GM12864 (cell line): ENCODE data around the gene HSPBP1.
A peak's percentile ranks its signal among the peaks of the same experiment; 100 is the strongest.

Experiments
- DNase-seq: peaks from one replicate; pipeline ENCODE4 v3.0.0-alpha.2; 2011; ENCODE audit warnings: low read depth
- H3K4me3 ChIP-seq: 2 replicates; pipeline ENCODE4 v1.5.1; 2011; ENCODE audit warnings: mild to moderate bottlenecking, low read depth, low read length, control low read depth
- CTCF ChIP-seq: IDR thresholded peaks from 2 replicates; pipeline ENCODE4 v1.5.1; 2011; ENCODE audit warnings: low read depth, mild to moderate bottlenecking, moderate library complexity, low read length, control low read depth, inconsistent platforms; ENCODE audit errors: missing control alignments

The HSPBP1 gene

GRCh38 chr19:55258828-55259539, 20.9 kb downstream of the HSPBP1 start, which contains the start of gene PPP6R1:
TSS of gene PPP6R1 (minus strand) at chr19:55259017. CDS start at chr19:55247103, 11,914 bp downstream.
- H3K4me3 ChIP-seq: peak within 1 kb of the TSS; percentile 93
- TF ChIP-seq CTCF: no peak
- DNase-seq: peak; percentile 89

DNA sequence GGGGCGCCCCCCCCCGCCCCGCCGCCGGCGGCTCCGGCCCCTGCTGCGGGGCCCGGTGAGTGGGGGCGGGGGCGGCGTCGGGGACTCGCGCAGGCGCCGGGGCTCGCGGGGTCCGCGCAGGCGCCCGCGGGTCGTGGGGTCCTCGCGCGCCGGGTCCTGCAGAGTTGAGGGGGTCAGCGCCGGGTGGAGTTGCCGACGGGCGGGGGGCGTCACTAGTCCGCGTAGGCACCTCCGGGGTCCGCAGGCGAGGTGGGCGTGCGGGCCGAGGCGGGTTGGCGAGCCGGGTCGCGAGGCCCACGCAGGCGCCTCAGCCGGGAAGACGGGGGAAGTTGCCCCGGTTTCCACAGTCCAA, 21.5 kb downstream of the HSPBP1 start:
- no peak for TF ChIP-seq CTCF
- DNase-seq: no peak

DNA sequence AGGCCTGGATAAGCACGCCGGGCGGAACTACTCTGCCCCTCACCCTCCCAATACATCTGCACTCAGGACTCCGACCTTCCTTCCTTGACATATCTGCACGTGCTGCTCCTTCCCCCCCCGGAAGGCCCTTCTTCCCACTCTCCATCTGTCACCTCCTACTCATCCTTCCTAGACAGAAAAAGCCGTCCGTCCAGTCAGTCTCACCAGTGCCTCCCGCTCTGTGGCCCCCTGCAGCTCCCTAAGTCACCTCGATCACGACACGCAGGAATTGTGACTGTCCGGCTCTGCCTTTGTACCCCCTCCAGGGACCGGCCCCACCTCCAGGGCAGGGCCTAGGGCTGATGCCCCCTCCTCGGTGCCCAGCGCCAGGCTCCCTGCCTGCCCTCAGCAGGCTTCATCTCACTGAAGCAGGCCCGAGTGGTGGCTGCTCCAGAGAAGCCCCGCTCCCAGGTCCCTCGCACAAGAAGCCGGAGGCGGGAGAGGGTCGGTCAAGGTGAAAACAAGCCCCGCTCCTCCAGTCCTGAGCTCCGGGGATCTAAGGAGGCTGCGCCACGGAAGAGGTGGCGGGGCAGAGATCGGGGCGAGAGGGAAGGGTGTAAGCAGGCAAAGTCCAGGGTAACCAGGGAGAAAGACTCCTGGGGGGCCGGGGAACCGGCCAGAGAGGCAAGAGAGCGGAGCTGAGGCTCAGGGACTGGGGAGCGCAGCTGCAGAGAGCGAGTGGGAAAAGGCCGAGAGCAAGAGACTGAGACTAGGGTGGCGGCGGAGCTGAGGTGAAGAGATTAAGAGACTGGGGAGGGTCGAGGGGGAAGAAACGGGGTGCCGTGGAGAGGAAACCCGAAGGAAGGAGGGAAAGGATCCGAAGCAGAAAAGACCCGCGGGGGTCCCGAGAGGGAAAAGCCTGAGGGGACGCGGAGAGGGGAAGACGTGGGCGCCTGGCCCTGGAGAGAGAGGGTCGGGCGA, 22.2 kb downstream of the HSPBP1 start:
- peak overlapping the region; percentile 93 for H3K4me3 ChIP-seq
- no peak for TF ChIP-seq CTCF
- DNase-seq: no peak

More for the DNA sequence above, 21.5 kb downstream of the HSPBP1 start:
- peak overlapping the region; percentile 93 for H3K4me3 ChIP-seq

GRCh38 chr19:55256562-55257460, 23.1 kb downstream of the HSPBP1 start:
- TF ChIP-seq CTCF: no peak
- H3K4me3 ChIP-seq: peak overlapping the region; percentile 93
- DNase-seq: no peak

- H3K4me3 ChIP-seq: peak overlapping the region; percentile 93
- DNase-seq: no peak
- no peak for TF ChIP-seq CTCF
Measured at GRCh38 chr19:55255618-55256423, 24.1 kb downstream of the HSPBP1 start.

DNA sequence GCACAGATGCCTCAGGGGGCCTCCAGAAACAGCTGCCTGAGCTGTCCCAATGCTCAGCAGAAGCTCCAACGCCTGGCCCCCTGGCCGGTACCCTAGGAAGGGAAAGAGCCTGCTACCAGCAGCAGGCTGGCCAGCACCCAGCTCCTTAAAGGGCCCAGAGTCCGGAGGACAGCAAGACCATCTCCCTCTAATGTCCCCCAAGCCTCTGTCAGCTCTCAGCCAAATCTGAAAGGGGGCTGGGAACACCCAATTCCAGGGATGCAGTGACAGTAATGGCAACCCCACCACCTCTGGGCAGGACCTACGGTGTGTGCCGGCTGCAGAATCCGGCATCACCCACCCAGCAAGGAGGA, 25.3 kb downstream of the HSPBP1 start:
- no peak for DNase-seq
- peak; percentile 0 for TF ChIP-seq CTCF
- H3K4me3 ChIP-seq: peak overlapping the region; percentile 93
